ENCODE measurements around the gene KCNK3. TPM values are rescaled to one million over a fixed set of nuclear protein-coding genes. Genes with fewer than 3 reads are reported as not detected.

The KCNK3 gene
- total RNA-seq, 2 experiments from 2014 or later: not detected

GRCh38 chr2:26770986-26771586 is 78.6 kb downstream of the KCNK3 start:
- Histone ChIP-seq H4K20me1 (ENCODE audit: insufficient read depth, low read length) (no peaks in the 10 kb centered on the region), H3K9me2 (ENCODE audit: insufficient read depth, low read length) (no peaks in the 10 kb centered on the region), H3K4me2 (ENCODE audit: low read length) (no peak overlapping the region), H3K36me3 (ENCODE audit: insufficient read depth, low read length) (peaks cover 9% of the 10 kb centered on the region; the same call in 1 of the 2 replicates), H3K27ac (ENCODE audit: low read depth, low read length, poor library complexity, severe bottlenecking) (no peak overlapping the region), H3K4me1 (ENCODE audit: insufficient read depth, low read length, poor library complexity, severe bottlenecking) (no peaks in the 10 kb centered on the region), H3K79me2 (ENCODE audit: insufficient read depth, low read depth, low read length) (no peaks in the 10 kb centered on the region), H2AFZ (ENCODE audit: low read length) (no peak overlapping the region), H3K4me3 (ENCODE audit: low read depth, low read length, poor library complexity, severe bottlenecking) (no peak overlapping the region), H3K9me3 (ENCODE audit: low read length) (no peaks in the 10 kb centered on the region)
- peak; percentile 71 for TF ChIP-seq CTCF (conservative IDR thresholded peaks at IDR 0.05; ENCODE audit: low read length)
- no peak for TF ChIP-seq EZH2phosphoT487 (IDR thresholded peaks at IDR 0.05; ENCODE audit: borderline replicate concordance, low read depth, low read length)
- ChIA-PET CTCF (ENCODE audit: unreplicated experiment) (no interaction called here), POLR2A (interaction anchor here (0.7 kb wide), 1 partner anchor 447 kb away, joined by 3 read pairs; no protein-coding TSS in a partner anchor)
- BruUV-seq (replicated peaks): no TSS peak
- intact Hi-C loops (cut with micrococcal nuclease; ENCODE audit: unreplicated experiment): no loop called here
- peak; percentile 44 for DNase-seq (ENCODE audit: low spot score)

- no TSS peak for BruUV-seq (replicated peaks)
- H4K20me1 ChIP-seq (ENCODE audit: insufficient read depth, low read length): no peaks in the 10 kb centered on the region
- ChIA-PET CTCF (ENCODE audit: unreplicated experiment) (no interaction called here), POLR2A (interaction anchor here (0.6 kb wide), 2 partner anchors 23 to 116 kb away, joined by 3 read pairs; no protein-coding TSS in a partner anchor)
- no peak overlapping the region for H3K27ac ChIP-seq (ENCODE audit: low read depth, low read length, poor library complexity, severe bottlenecking)
- H3K4me1 ChIP-seq (ENCODE audit: insufficient read depth, low read length, poor library complexity, severe bottlenecking): no peaks in the 10 kb centered on the region
- intact Hi-C loops (cut with micrococcal nuclease; ENCODE audit: unreplicated experiment): no loop called here
- no peak for TF ChIP-seq CTCF (conservative IDR thresholded peaks at IDR 0.05; ENCODE audit: low read length)
- TF ChIP-seq EZH2phosphoT487 (IDR thresholded peaks at IDR 0.05; ENCODE audit: borderline replicate concordance, low read depth, low read length): no peak
- no peak overlapping the region for H2AFZ ChIP-seq (ENCODE audit: low read length)
- H3K4me2 ChIP-seq (ENCODE audit: low read length): no peak overlapping the region
- no peak for DNase-seq (ENCODE audit: low spot score)
- peaks cover 9% of the 10 kb centered on the region; the same call in 1 of the 2 replicates for H3K36me3 ChIP-seq (ENCODE audit: insufficient read depth, low read length)
- no peaks in the 10 kb centered on the region for H3K9me3 ChIP-seq (ENCODE audit: low read length)
- no peak overlapping the region for H3K4me3 ChIP-seq (ENCODE audit: low read depth, low read length, poor library complexity, severe bottlenecking)
- H3K9me2 ChIP-seq (ENCODE audit: insufficient read depth, low read length): no peaks in the 10 kb centered on the region
- no peaks in the 10 kb centered on the region for H3K79me2 ChIP-seq (ENCODE audit: insufficient read depth, low read depth, low read length)
Measured at GRCh38 chr2:26772064-26773001, 79.8 kb downstream of the KCNK3 start.
